ENCODE measurements around the gene CPT2. TPM values are rescaled to one million over a fixed set of nuclear protein-coding genes. Genes with fewer than 3 reads are reported as not detected.

The CPT2 gene
- polyA plus RNA-seq, 2 of the 4 experiments (the other 2 are of a cell fraction), result 5.9 to 8.4 TPM

GRCh38 chr1:53259932-53260331, 63.3 kb downstream of the CPT2 start (continued):
- TF ChIP-seq HOXB5 (CRISPR knock-in tag; IDR thresholded peaks at IDR 0.05), result no peak

- CTCF ChIA-PET, result interaction anchor here (1.0 to 2.2 kb wide), 2 partner anchors 35 to 132 kb away, joined by 3 to 8 read pairs; no protein-coding TSS in a partner anchor
- TF ChIP-seq ZNF302 (CRISPR knock-in tag; IDR thresholded peaks at IDR 0.05), result no peak
- no peak for TF ChIP-seq CHD4 (IDR thresholded peaks at IDR 0.05; ENCODE audit: borderline replicate concordance)
- TF ChIP-seq BHLHE40 (IDR thresholded peaks at IDR 0.05; ENCODE audit: low read depth, low read length), result no peak
- TF ChIP-seq TP53 (CRISPR knock-in tag; IDR thresholded peaks at IDR 0.05), result no peak
- no peak for TF ChIP-seq HOXB13 (CRISPR knock-in tag; IDR thresholded peaks at IDR 0.05; ENCODE audit: low read depth)
- TF ChIP-seq ESRRA (IDR thresholded peaks at IDR 0.05; ENCODE audit: borderline replicate concordance, low read length), result no peak
- TF ChIP-seq RARB (CRISPR knock-in tag; IDR thresholded peaks at IDR 0.05), result no peak
- TF ChIP-seq, protein P1, sequence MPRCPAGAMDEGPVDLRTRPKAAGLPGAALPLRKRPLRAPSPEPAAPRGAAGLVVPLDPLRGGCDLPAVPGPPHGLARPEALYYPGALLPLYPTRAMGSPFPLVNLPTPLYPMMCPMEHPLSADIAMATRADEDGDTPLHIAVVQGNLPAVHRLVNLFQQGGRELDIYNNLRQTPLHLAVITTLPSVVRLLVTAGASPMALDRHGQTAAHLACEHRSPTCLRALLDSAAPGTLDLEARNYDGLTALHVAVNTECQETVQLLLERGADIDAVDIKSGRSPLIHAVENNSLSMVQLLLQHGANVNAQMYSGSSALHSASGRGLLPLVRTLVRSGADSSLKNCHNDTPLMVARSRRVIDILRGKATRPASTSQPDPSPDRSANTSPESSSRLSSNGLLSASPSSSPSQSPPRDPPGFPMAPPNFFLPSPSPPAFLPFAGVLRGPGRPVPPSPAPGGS (IDR thresholded peaks at IDR 0.05), result no peak
Observed at GRCh38 chr1:53260631-53261247, 64.1 kb downstream of the CPT2 start.

DNA sequence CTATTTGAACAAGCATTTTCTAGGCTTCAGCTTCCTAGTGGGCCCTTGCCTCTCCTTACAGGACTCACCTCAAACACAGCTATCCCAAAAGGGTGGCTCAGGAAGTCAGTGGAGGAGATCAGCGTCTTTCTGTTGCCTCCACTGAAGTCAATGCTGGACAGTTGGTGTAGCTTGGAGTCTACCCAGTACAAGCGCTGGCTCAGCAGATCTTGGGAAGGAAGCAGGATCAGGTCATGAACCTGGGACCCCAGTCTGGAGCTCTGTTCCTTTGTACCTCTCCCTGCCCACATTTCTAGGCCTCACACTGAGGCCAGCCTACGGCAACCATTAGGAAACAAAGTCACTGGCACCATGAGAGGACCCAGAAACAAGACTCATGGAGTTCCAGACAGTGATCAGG, 65.4 kb downstream of the CPT2 start:
- Histone ChIP-seq H3K9me3 (no peaks in the 10 kb centered on the region), H3K4me1 (no peaks in the 10 kb centered on the region), H3K27ac (no peak overlapping the region), H3K4me2 (no peak overlapping the region), H3K4me3 (no peak overlapping the region)
- TF ChIP-seq FOSB (CRISPR knock-in tag; IDR thresholded peaks at IDR 0.05) (no peak), MAFK (IDR thresholded peaks at IDR 0.05; ENCODE audit: partially characterized antibody) (peak; percentile 45)
- ATAC-seq (no peak), FAIRE-seq (no peak), DNase-seq (ENCODE audit: low read depth in 1 of 2, low spot score in 1 of 2) (no peak)
- 94% methylated on average over 2 of the region's 3 CpGs for WGBS (ENCODE audit: missing lambda C conversion rate)
- ChIA-PET POLR2A (no interaction called here), CTCF (interaction anchor here (1.3 to 2.2 kb wide), 3 partner anchors 17 to 133 kb away, joined by 3 to 8 read pairs (median 4); no protein-coding TSS in a partner anchor)

More at GRCh38 chr1:53260631-53261247, 64.1 kb downstream of the CPT2 start:
- Histone ChIP-seq H3K27ac (no peak overlapping the region), H3K9me3 (no peaks in the 10 kb centered on the region), H3K4me2 (no peak overlapping the region), H3K4me3 (no peak overlapping the region), H3K4me1 (no peaks in the 10 kb centered on the region)
- WGBS (ENCODE audit: missing lambda C conversion rate), result 95% methylated on average over 4 of the region's 4 CpGs
- FAIRE-seq (no peak), DNase-seq (ENCODE audit: low read depth in 1 of 2, low spot score in 1 of 2) (no peak), ATAC-seq (no peak)
- POLR2A ChIA-PET, result no interaction called here

Other genes starting within 250 kb of the CPT2 start
- 0.05 and 0.15 TPM in 2 replicates for gene PODN, start 134.6 kb upstream of the CPT2 start, polyA plus RNA-seq (2011; rRNA removed)
- gene PODN, start 134.6 kb upstream of the CPT2 start, polyA plus RNA-seq (2017; fragmentation: RNase III; extraction: RNeasy Plus Mini Kit Qiagen cat#74134 plus additional on column Dnase treatment), result not detected in 3 replicates
- 0.12 TPM in 2 replicates for gene SLC1A7, start 54.2 kb upstream of the CPT2 start, polyA plus RNA-seq (2011; rRNA removed)
- 0.03 to 0.07 TPM (median 0.04 TPM) in 3 replicates for gene SLC1A7, start 54.2 kb upstream of the CPT2 start, polyA plus RNA-seq (2017; fragmentation: RNase III; extraction: RNeasy Plus Mini Kit Qiagen cat#74134 plus additional on column Dnase treatment)
- 60.1 and 66.2 TPM in 2 replicates for gene CZIB, start 23.8 kb downstream of the CPT2 start, polyA plus RNA-seq (2011; rRNA removed)
- gene CZIB, start 23.8 kb downstream of the CPT2 start, polyA plus RNA-seq (2017; fragmentation: RNase III; extraction: RNeasy Plus Mini Kit Qiagen cat#74134 plus additional on column Dnase treatment), result 33.1 to 33.4 TPM (median 33.2 TPM) in 3 replicates
- 33.3 and 80.2 TPM in 2 replicates for gene MAGOH, start 41.7 kb downstream of the CPT2 start, polyA plus RNA-seq (2011; rRNA removed)
- gene MAGOH, start 41.7 kb downstream of the CPT2 start, polyA plus RNA-seq (2017; fragmentation: RNase III; extraction: RNeasy Plus Mini Kit Qiagen cat#74134 plus additional on column Dnase treatment), result 139 to 147 TPM (median 143 TPM) in 3 replicates
- gene LRP8, start 131.2 kb downstream of the CPT2 start, polyA plus RNA-seq (2011; rRNA removed), result 46.1 and 57.4 TPM in 2 replicates
- gene LRP8, start 131.2 kb downstream of the CPT2 start, polyA plus RNA-seq (2017; fragmentation: RNase III; extraction: RNeasy Plus Mini Kit Qiagen cat#74134 plus additional on column Dnase treatment), result 25.8 to 32.6 TPM (median 26.4 TPM) in 3 replicates

Measured in A549 (cell line).